HG03097 (cell line): ENCODE measurements around the gene KIAA0319L.
A peak's percentile ranks its signal among the peaks of the same experiment; 100 is the strongest.
"Not testable (repeated sequence)": the region's sequence is repeated elsewhere in the genome, so short reads cannot be mapped to it uniquely, and the experiment has no call there.

ENCODE experiments used
- ATAC-seq: cut with Tn5 transposase; IDR thresholded peaks from one replicate; pipeline ENCODE4 v1.9.1; 2021; ENCODE audit not compliant: unreplicated experiment, low FRiP score

KIAA0319L gene

DNA sequence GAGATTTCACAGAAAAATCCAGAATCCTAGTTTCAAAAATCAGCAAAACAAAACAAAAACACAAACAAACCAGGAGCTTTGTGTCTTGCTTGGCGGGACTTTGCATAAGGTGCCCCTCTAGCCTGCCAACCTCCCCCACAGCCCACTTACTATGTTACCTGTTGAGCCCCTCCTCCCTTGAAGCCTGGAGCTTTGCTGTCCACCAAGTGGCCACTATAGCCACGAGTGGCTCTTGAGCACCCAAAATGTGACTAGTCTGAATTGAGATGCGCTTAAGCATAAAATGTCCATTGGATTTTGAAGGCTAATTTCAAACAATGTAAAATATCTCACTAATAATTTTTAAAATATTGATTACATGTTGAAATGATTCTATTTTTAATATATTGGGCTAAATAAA lies 28.1 kb upstream of the KIAA0319L start:
- no peak for ATAC-seq

DNA sequence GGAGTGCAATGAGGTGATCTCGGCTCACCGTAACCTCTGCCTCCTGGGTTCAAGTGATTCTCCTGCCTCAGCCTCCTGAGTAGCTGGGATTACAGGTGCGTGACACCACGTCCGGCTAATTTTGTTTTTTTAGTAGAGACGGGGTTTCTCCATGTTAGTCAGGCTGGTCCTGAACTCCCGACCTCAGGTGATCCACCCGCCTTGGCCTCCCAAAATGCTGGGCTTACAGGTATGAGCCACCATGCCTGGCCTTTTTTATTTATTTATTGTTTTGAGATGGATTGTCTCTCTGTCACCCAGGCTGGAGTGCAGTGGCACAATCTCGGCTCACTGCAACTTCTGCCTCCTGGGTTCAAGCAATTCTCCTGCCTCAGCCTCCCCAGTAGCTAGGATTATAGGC lies 24.4 kb upstream of the KIAA0319L start:
- ATAC-seq: not testable (repeated sequence)

- ATAC-seq: no peak
These were observed 23.8 kb upstream of the KIAA0319L start for GRCh38 chr1:35580949-35581388.

GRCh38 chr1:35577071-35577998 lies 20.1 kb upstream of the KIAA0319L start:
- peak; percentile 79 for ATAC-seq

DNA sequence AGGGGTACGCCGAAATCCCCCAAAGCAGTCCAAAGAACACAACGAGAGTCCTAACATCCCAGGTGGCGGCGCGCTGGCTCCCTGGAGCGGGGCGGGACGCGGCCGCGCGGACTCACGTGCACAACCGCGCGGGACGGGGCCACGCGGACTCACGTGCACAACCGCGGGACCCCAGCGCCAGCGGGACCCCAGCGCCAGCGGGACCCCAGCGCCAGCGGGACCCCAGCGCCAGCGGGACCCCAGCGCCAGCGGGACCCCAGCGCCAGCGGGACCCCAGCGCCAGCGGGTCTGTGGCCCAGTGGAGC lies 19.5 kb upstream of the KIAA0319L start:
- not testable (repeated sequence) for ATAC-seq

DNA sequence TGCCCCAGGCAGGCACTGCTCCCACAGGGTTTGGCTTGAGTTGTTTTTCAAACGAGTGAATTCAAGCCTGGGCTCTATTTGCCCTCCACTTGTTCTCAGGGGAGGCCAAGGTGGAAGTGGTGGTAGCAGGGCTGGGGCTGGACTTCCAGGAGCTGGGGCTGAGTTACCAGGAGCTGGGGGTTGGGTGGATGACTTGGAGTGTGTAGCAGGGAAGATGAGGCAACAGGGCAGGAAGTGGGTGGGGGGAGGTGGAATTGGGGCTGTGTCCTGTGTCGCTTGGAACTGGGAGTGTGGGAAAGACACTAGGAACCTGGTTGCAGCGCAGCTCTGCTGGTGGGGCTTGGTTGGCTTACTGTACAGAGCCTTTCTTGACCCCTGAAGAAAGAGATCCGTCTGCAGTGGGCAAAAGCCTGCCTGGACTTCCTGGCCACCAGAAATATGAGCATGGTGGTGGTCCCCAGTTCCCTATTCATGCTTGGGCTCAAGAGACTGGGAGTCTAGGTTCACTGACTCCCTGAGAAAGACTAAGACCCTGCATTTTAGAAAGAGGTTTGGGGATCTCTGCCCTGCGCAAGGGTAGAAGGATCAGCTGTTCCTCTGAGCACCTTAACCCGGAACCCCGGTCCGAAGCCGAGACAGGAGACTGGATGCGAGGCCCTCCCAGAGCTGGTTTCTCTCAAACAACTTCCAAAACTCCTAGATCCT lies 19.0 kb upstream of the KIAA0319L start:
- no peak for ATAC-seq

GRCh38 chr1:35575416-35575958 lies 18.3 kb upstream of the KIAA0319L start:
- ATAC-seq: no peak

- ATAC-seq: no peak
These were observed 17.6 kb upstream of the KIAA0319L start for GRCh38 chr1:35574655-35575415.

DNA sequence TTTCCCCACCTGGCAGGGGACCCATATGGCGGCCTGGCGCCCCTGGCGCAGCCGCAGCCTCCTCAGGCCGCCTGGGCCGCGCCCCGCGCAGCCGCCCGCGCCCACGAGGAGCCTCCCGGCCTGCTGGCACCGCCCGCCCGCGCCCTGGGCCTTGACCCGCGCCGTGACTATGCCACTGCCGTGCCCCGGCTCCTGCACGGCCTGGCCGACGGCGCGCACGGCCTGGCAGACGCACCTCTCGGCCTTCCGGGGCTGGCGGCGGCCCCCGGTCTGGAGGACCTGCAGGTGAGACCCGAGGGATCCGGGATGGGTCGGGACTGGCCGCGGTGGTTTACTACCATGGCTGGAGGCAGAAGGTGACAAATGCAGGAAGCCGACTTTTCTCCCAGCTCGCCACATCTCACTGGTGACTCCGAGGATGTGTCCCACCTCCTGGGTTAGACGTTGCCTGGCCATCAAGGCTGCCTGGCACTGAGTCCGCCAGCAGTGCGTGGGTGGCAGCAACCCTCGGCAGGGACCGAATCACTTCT lies 17.0 kb upstream of the KIAA0319L start:
- no peak for ATAC-seq

- no peak for ATAC-seq
These were observed 16.3 kb upstream of the KIAA0319L start, which contains the start of gene TFAP2E for GRCh38 chr1:35573198-35574124. TSS of gene TFAP2E (plus strand) at chr1:35573314. CDS start at chr1:35573578, 264 bp downstream.

DNA sequence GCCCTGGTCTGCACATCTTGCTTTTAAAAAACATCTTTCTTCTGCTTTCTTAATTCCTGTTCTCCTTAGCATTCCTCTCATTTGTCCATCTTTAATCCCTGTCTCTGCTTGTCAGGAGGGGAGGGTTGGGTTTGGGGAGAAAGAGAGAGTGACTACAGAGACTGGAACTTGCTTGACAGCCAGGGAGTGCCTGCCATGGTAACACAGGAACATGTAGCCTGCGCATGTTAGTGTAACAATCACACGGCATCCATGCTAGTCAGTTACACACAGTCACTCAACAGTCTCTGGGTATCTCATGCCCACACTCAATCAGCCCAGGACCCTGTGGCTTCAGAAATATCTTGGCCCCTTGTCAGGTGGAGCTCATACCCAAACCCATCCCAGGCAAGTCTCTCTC lies 15.1 kb upstream of the KIAA0319L start:
- no peak for ATAC-seq

DNA sequence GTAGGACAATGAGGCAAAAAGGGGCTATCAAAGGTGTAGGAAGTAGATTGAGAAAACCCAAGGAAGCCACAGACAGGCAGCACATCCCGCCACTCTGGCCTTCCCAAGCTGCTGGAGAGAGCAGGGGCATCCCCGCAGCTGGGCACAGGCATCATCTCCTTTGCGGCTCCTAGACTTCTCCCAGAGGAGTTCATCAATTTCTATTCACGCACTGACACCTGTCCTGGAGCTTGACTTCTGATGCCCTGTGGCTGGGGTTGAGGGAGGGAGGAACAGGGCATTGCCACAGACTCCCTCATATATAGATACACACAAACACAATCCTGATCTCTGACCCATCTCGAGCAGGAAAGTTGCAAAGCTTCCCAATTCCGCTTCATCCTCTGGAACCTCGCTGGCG lies 14.1 kb upstream of the KIAA0319L start:
- ATAC-seq: no peak

DNA sequence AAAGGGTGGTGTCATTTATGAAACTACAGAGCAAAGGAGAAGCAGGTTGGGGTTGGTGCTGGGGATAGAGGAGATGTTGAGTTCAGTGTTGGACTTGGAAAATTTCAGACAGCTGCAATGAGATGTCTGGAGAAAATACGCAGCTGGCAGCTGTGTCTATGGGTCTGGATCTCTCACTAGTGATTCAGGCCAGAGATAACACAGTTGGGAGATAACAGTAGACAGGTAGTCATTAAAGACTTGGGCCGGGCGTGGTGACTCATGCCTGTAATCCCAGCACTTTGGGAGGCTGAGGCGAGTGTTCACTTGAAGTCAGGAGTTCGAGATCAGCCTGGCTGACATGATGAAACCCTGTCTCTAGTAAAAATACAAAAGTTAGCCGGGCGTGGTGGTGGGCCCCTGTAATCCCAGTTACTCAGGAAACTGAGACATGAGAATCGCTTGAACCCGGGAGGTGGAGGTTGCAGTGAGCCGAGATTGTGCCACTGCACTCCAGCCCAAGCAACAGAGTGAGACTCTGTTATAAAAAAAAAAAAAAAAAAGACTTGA lies 13.5 kb upstream of the KIAA0319L start:
- no peak for ATAC-seq

DNA sequence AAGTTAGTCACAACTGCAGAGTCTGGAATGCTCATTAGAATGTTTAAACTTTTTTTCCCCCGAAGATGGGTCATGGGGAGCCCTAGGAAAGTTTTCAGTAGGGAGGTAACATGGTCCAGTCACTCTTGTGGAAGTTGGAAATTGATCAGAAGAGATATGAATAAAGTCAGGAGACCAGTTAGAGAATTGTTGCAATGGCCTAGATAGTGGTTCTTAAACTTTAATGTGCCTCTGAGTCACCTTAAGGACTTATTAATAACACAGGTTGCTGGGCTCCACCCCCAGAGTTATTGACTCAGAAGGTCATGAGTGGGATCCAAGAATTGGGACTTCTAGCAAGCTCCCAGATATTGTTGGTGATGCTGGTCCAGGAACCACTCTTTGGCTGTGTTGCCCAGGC lies 12.7 kb upstream of the KIAA0319L start:
- ATAC-seq: no peak

GRCh38 chr1:35568975-35569395 lies 11.8 kb upstream of the KIAA0319L start:
- ATAC-seq: no peak

DNA sequence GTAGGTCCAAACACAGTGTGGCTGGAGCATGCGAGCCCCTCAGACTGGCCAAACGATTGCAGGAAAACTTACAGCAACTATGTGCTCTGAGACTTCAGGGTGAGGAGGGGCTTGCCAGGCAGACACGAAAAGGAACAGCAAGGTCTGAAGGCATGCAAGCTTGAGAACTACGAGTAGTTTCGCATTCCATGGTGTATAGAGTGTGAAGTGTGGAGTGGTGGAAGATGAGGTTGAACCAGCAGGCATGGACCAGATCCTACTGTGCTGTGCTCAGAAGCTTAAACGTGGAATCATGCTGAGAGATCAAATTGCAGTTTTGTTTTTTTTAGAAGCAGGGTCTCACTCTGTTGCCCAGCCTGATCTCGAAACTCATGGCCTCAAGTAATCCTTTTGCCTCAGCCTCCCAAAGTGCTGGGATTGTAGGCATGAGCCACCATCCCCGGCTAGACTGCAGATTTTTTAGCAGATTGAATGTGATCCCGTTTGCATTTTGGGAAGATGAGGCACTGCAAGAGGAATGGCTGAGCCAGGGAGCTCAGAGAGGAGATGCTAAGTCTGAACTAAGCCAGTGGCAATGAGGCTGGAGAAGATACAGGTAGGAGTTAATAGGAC lies 10.8 kb upstream of the KIAA0319L start:
- ATAC-seq: no peak

GRCh38 chr1:35565742-35566133 lies 8.5 kb upstream of the KIAA0319L start:
- ATAC-seq: no peak

DNA sequence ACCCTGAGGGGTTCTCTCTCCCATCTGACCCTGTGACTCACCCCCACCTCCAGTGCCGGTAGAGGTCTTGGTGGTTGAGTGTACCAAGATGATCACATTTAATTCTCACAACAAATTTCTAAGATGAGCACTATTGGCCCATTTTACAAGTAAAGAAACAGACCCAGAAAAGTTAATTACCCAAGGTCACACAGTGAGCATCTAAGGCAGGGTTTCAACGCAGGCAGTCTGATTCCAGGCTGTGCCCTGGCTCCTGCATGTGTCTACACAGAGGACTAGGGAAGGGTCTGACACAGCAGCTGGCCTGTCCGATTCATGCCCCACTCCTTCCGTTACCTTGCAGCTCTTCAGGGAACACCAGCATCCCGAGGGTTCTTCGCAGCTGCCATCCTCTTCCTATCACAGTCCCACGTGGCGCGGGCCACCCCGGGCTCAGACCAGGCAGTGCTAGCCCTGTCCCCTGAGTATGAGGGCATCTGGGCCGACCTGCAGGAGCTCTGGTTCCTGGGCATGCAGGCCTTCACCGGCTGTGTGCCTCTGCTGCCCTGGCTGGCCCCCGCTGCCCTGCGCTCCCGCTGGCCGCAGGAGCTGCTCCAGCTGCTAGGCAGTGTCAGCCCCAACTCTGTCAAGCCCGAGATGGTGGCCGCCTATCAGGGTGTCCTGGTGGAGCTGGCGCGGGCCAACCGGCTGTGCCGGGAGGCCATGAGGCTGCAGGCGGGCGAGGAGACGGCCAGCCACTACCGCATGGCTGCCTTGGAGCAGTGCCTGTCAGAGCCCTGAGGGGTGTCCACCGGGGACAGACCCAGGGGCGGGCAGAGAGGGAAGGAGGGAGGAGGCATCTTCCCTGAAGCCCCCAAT lies 7.9 kb upstream of the KIAA0319L start:
- ATAC-seq: no peak
